HFF-Myc (cell line): ENCODE data around the gene TRAPPC8.

Experiments used
- DNase-seq: peaks from one replicate; pipeline ENCODE4 v3.0.0-alpha.2; 2011; ENCODE audit warnings: low read depth; ENCODE audit errors: extremely low read depth
- H3K4me3 ChIP-seq: replicated peaks from 2 replicates; pipeline ENCODE4 v1.5.1; 2011; ENCODE audit warnings: low read depth, mild to moderate bottlenecking, control low read depth, low read length
- CTCF ChIP-seq: IDR thresholded peaks from 2 replicates; pipeline ENCODE4 v1.5.1; 2012; ENCODE audit warnings: mild to moderate bottlenecking, low read depth, low read length, control low read depth; ENCODE audit errors: missing control alignments

The TRAPPC8 gene

GRCh38 chr18:31978616-31979015 is 35.7 kb upstream of the TRAPPC8 start:
- no peak overlapping the region for H3K4me3 ChIP-seq
- no peak for DNase-seq
- TF ChIP-seq CTCF, result no peak

GRCh38 chr18:31977270-31977872 is 34.4 kb upstream of the TRAPPC8 start:
- DNase-seq, result peak; percentile 25
- peak; percentile 69 for TF ChIP-seq CTCF
- H3K4me3 ChIP-seq, result no peak overlapping the region

GRCh38 chr18:31976242-31976641 is 33.3 kb upstream of the TRAPPC8 start:
- no peak for DNase-seq
- no peak overlapping the region for H3K4me3 ChIP-seq
- no peak for TF ChIP-seq CTCF

GRCh38 chr18:31973929-31974546 is 31.1 kb upstream of the TRAPPC8 start:
- no peak for DNase-seq
- no peak for TF ChIP-seq CTCF
- no peak overlapping the region for H3K4me3 ChIP-seq

GRCh38 chr18:31970617-31971016 is 27.7 kb upstream of the TRAPPC8 start:
- H3K4me3 ChIP-seq, result no peak overlapping the region
- no peak for DNase-seq
- no peak for TF ChIP-seq CTCF

GRCh38 chr18:31965316-31965970 is 22.5 kb upstream of the TRAPPC8 start:
- DNase-seq, result no peak
- TF ChIP-seq CTCF, result no peak
- no peak overlapping the region for H3K4me3 ChIP-seq
